PC-9 (cell line): ENCODE measurements around the gene SLC36A3. TPM values are rescaled to one million over a fixed set of nuclear protein-coding genes. Genes with fewer than 3 reads are reported as not detected.

Experiments used
- BruUV-seq: library from RNA; stranded (reverse); fragments of 400-500 nt; replicated peaks from 2 replicates; lab custom pipeline; 2021; lab: Mats Ljungman, UMichigan
- CTCF ChIA-PET: fragments of 300-600 bp; sonication (Branson Sonifier 250); formaldehyde crosslinking; loops from one replicate; lab custom pipeline; 2022; ENCODE audit warnings: antibody characterized with exemption; lab: Charles Lee
- POLR2A ChIA-PET: fragments of 300-600 bp; sonication (Branson Sonifier 250); formaldehyde crosslinking; loops from one replicate; lab custom pipeline; 2022; ENCODE audit warnings: antibody characterized with exemption; ENCODE audit not compliant: unreplicated experiment; lab: Charles Lee
- DNase-seq, 2 experiments: peaks; one replicate each; pipeline versions ENCODE4 v3.0.0 to v3.0.0-alpha.2; 2015 to 2022; ENCODE audit warnings: mixed read lengths in 1 of 2
- H2AFZ ChIP-seq: fragments of 200-600 bp; sonication (generic); 2 replicates; pipeline ENCODE4 v1.8.1; 2017; ENCODE audit warnings: antibody characterized with exemption
- H3F3A ChIP-seq: fragments of 200-600 bp; sonication (generic); 2 replicates; pipeline ENCODE4 v1.8.1; 2017; ENCODE audit warnings: antibody characterized with exemption, mild to moderate bottlenecking, low read depth; ENCODE audit not compliant: insufficient read depth
- H3K27ac ChIP-seq: fragments of 200-600 bp; sonication (generic); 2 replicates; pipeline ENCODE4 v1.6.1; 2016; ENCODE audit warnings: mixed run types
- H3K27me3 ChIP-seq: fragments of 200-600 bp; sonication (generic); 2 replicates; pipeline ENCODE4 v1.6.1; 2016; ENCODE audit warnings: low read depth, mixed run types; ENCODE audit not compliant: insufficient read depth
- H3K36me3 ChIP-seq: fragments of 200-600 bp; sonication (generic); 2 replicates; pipeline ENCODE4 v1.6.1; 2016; ENCODE audit warnings: low read depth, mixed run types
- H3K4me1 ChIP-seq: fragments of 200-600 bp; sonication (generic); replicated peaks from 2 replicates; pipeline ENCODE4 v1.6.1; 2016; ENCODE audit warnings: mixed run types; ENCODE audit not compliant: insufficient read depth
- H3K4me2 ChIP-seq: fragments of 200-600 bp; sonication (generic); 2 replicates; pipeline ENCODE4 v1.6.1; 2017; ENCODE audit warnings: mixed run types
- H3K4me3 ChIP-seq: fragments of 200-600 bp; sonication (generic); 2 replicates; pipeline ENCODE4 v1.6.1; 2016; ENCODE audit warnings: mixed run types
- H3K79me2 ChIP-seq: fragments of 200-600 bp; sonication (generic); 2 replicates; pipeline ENCODE4 v1.6.1; 2017; ENCODE audit warnings: low read depth, mixed run types
- H3K9me2 ChIP-seq: fragments of 200-600 bp; sonication (generic); 2 replicates; pipeline ENCODE4 v1.8.1; 2017; ENCODE audit warnings: mild to moderate bottlenecking; ENCODE audit not compliant: insufficient read depth
- H3K9me3 ChIP-seq: fragments of 200-600 bp; sonication (generic); 2 replicates; pipeline ENCODE4 v1.8.1; 2016; ENCODE audit warnings: low read depth; ENCODE audit not compliant: insufficient read depth
- H4K20me1 ChIP-seq: fragments of 200-600 bp; sonication (generic); 2 replicates; pipeline ENCODE4 v1.8.1; 2017; ENCODE audit not compliant: insufficient read depth
- EZH2 ChIP-seq: fragments of 200-600 bp; sonication (generic); IDR thresholded peaks from 2 replicates; pipeline ENCODE4 v1.8.0; 2017; ENCODE audit warnings: antibody characterized with exemption, low read depth
- intact Hi-C: fragments of 100-400 bp; cut with micrococcal nuclease; formaldehyde crosslinking; loops from one replicate; pipeline ENCODE4 v1.10.0; 2022; ENCODE audit not compliant: unreplicated experiment
- total RNA-seq: library from RNA; stranded (reverse); gene quantifications from 2 replicates; pipeline ENCODE4 v1.2.3, GENCODE V29; 2021
- TF ChIP-seq, protein P1 (sequence below): fragments of 200-600 bp; sonication (generic); conservative IDR thresholded peaks from 2 replicates; pipeline ENCODE4 v1.6.1; 2017; ENCODE audit warnings: mixed run types, antibody characterized with exemption, mild to moderate bottlenecking, moderate library complexity

SLC36A3 gene
- total RNA-seq, 1 experiment from 2014 or later = not detected

DNA sequence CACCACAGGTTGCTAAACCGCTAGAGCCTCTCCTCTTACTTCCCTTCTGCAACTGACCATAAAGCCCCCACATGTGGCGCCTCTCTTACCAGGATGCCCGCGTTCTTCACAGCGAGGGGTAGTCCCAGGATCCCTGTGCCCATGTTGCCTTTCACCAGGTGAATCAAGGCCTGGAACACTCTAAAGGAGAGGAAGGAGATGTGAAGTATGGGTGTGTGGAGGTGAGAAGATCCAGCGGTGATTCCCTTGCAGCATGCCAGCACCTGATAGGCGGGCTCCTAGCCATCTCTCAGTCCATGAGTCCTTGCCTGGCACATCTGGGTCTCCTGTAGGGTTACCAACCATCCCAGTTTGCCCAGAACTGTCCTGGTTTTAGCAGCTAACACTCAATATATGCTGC is 40.5 kb upstream of the SLC36A3 start:
- POLR2A ChIA-PET = no interaction called here
- H3K9me2 ChIP-seq = no peaks in the 10 kb centered on the region
- TF ChIP-seq, protein P1, sequence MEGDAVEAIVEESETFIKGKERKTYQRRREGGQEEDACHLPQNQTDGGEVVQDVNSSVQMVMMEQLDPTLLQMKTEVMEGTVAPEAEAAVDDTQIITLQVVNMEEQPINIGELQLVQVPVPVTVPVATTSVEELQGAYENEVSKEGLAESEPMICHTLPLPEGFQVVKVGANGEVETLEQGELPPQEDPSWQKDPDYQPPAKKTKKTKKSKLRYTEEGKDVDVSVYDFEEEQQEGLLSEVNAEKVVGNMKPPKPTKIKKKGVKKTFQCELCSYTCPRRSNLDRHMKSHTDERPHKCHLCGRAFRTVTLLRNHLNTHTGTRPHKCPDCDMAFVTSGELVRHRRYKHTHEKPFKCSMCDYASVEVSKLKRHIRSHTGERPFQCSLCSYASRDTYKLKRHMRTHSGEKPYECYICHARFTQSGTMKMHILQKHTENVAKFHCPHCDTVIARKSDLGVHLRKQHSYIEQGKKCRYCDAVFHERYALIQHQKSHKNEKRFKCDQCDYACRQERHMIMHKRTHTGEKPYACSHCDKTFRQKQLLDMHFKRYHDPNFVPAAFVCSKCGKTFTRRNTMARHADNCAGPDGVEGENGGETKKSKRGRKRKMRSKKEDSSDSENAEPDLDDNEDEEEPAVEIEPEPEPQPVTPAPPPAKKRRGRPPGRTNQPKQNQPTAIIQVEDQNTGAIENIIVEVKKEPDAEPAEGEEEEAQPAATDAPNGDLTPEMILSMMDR = no peak
- no TSS peak for BruUV-seq
- H3K27ac ChIP-seq = no peak overlapping the region
- no peaks in the 10 kb centered on the region for H4K20me1 ChIP-seq
- no peak overlapping the region for H2AFZ ChIP-seq
- CTCF ChIA-PET = no interaction called here
- H3K4me2 ChIP-seq = no peak overlapping the region
- H3K79me2 ChIP-seq = no peaks in the 10 kb centered on the region
- no peak for DNase-seq
- H3K4me1 ChIP-seq = no peaks in the 10 kb centered on the region
- H3K9me3 ChIP-seq = no peaks in the 10 kb centered on the region
- no peaks in the 10 kb centered on the region for H3K36me3 ChIP-seq
- peaks cover 72% of the 10 kb centered on the region for H3K27me3 ChIP-seq
- H3F3A ChIP-seq = no peaks in the 10 kb centered on the region
- intact Hi-C loops = no loop called here
- no peak overlapping the region for H3K4me3 ChIP-seq

DNA sequence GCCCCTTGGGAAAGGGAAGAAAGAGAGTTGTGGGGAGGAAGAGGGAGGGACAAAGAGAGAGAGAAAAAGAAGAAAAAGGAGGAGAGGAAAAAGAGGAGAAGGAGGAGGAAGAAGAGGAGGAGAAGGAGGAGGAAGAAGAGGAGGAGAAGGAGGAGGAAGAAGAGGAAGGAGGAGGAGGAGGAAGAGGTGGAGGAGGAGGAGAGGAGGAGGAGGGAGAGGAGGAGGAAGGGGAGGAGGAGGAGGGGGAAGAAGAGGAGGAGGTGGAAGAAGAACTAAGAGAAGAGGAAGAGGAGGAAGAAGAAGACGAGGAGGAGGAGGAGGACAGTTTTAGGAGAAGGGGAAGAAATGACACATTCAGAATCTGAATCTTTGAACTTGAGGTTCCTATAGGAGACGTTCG is 36.4 kb upstream of the SLC36A3 start:
- Histone ChIP-seq H3K9me3 (no peaks in the 10 kb centered on the region), H2AFZ (no peak overlapping the region), H3F3A (no peaks in the 10 kb centered on the region), H3K9me2 (no peaks in the 10 kb centered on the region), H3K27ac (no peak overlapping the region), H3K79me2 (no peaks in the 10 kb centered on the region), H3K4me1 (no peaks in the 10 kb centered on the region), H3K36me3 (no peaks in the 10 kb centered on the region), H3K4me3 (no peak overlapping the region), H3K4me2 (no peak overlapping the region), H3K27me3 (peaks cover 70% of the 10 kb centered on the region), H4K20me1 (no peaks in the 10 kb centered on the region)
- DNase-seq = no peak
- ChIA-PET CTCF (no interaction called here), POLR2A (no interaction called here)
- intact Hi-C loops = no loop called here
- TF ChIP-seq, protein P1 = no peak
- no peak for TF ChIP-seq EZH2
- no TSS peak for BruUV-seq

DNA sequence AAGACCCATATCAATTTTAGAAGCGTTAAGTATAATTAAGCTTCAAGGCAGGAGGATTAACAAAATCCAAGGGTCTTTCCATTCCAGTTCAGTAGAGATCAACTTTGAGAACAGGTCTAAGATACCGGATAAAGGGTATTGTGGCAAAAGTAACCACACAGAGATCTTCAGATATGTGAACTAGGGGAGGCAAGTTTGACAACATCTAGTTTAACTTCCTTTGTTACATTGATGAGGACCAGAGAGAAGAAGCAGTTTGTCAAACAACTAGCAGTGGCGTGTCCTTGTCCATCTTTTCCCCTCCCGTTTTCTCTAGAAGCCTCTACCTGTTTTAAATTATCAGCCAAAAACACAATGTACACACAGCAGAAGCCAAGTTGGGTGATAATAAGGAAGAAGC is 35.2 kb upstream of the SLC36A3 start:
- no peaks in the 10 kb centered on the region for H3K9me3 ChIP-seq
- no peaks in the 10 kb centered on the region for H4K20me1 ChIP-seq
- no TSS peak for BruUV-seq
- no peaks in the 10 kb centered on the region for H3K79me2 ChIP-seq
- H3K4me2 ChIP-seq = no peak overlapping the region
- no peak overlapping the region for H3K27ac ChIP-seq
- DNase-seq = no peak
- POLR2A ChIA-PET = no interaction called here
- no peaks in the 10 kb centered on the region for H3K4me1 ChIP-seq
- intact Hi-C loops = no loop called here
- H3K36me3 ChIP-seq = no peaks in the 10 kb centered on the region
- no peak overlapping the region for H3K4me3 ChIP-seq
- CTCF ChIA-PET = no interaction called here
- H3F3A ChIP-seq = no peaks in the 10 kb centered on the region
- no peak overlapping the region for H2AFZ ChIP-seq
- no peak for TF ChIP-seq EZH2
- TF ChIP-seq, protein P1 = no peak
- H3K9me2 ChIP-seq = no peaks in the 10 kb centered on the region
- peaks cover 57% of the 10 kb centered on the region for H3K27me3 ChIP-seq
